IMR-90 (cell line): Measurements from ENCODE around the gene RND3. TPM values are rescaled to one million over a fixed set of nuclear protein-coding genes. Genes with fewer than 3 reads are reported as not detected.

Experiments
- ATAC-seq: fragments of 200-7000 bp; cut with Tn5 transposase; 2 replicates; pipeline ENCODE4 v1.9.1; 2020; ENCODE audit warnings: low read depth, mild to moderate bottlenecking, moderate library complexity
- BruUV-seq: library from RNA; stranded (reverse); fragments of 400-500 nt; replicated peaks from 2 replicates; lab custom pipeline; 2021; lab: Mats Ljungman, UMichigan
- CTCF ChIA-PET: fragments of 300-600 bp; formaldehyde crosslinking; extraction: SDS; loops from one replicate; lab custom pipeline; 2021; ENCODE audit warnings: antibody characterized with exemption; lab: Yijun Ruan, JAX
- POLR2A ChIA-PET: fragments of 300-600 bp; sonication (Branson Sonifier 250); formaldehyde crosslinking; loops from one replicate; lab custom pipeline; 2022; ENCODE audit warnings: antibody characterized with exemption; ENCODE audit not compliant: unreplicated experiment; lab: Charles Lee
- DNase-seq: peaks from one replicate; pipeline ENCODE4 v3.0.0; 2013
- H2AFZ ChIP-seq: replicated peaks from 2 replicates; pipeline ENCODE3; 2013; ENCODE audit warnings: low read length, mild to moderate bottlenecking; ENCODE audit not compliant: poor library complexity
- H2AK5ac ChIP-seq: 2 replicates; pipeline ENCODE4 v1.6.1; 2013; ENCODE audit warnings: low read depth, low read length, inconsistent platforms
- H2AK9ac ChIP-seq: replicated peaks from 2 replicates; pipeline ENCODE3; 2013; ENCODE audit warnings: mild to moderate bottlenecking, low read depth, low read length, moderate library complexity; ENCODE audit not compliant: poor library complexity
- H2BK120ac ChIP-seq: 2 replicates; pipeline ENCODE4 v1.6.1; 2013; ENCODE audit warnings: low read depth, low read length, inconsistent platforms
- H2BK15ac ChIP-seq: 3 replicates; pipeline ENCODE4 v1.6.1; 2013; ENCODE audit warnings: low read depth, low read length, inconsistent platforms
- H2BK20ac ChIP-seq: 2 replicates; pipeline ENCODE4 v1.6.1; 2013; ENCODE audit warnings: low read depth, mild to moderate bottlenecking, inconsistent platforms, low read length, moderate library complexity
- H2BK5ac ChIP-seq: 2 replicates; pipeline ENCODE4 v1.6.1; 2013; ENCODE audit warnings: mild to moderate bottlenecking, low read depth, low read length, inconsistent platforms; ENCODE audit not compliant: poor library complexity, severe bottlenecking
- H3K14ac ChIP-seq: replicated peaks from 2 replicates; pipeline ENCODE4 v1.6.1; 2013; ENCODE audit warnings: low read depth, low read length, inconsistent platforms
- H3K18ac ChIP-seq: 2 replicates; pipeline ENCODE4 v1.6.1; 2013; ENCODE audit warnings: low read depth, low read length, control low read depth
- H3K23ac ChIP-seq: 2 replicates; pipeline ENCODE4 v1.6.1; 2013; ENCODE audit warnings: low read depth, low read length, inconsistent platforms
- H3K27ac ChIP-seq: 2 replicates; pipeline ENCODE4 v1.5.1; 2013; ENCODE audit warnings: mild to moderate bottlenecking, control low read depth, low read length; ENCODE audit not compliant: insufficient read depth
- H3K27me3 ChIP-seq: 2 replicates; pipeline ENCODE4 v1.6.1; 2013; ENCODE audit warnings: low read length; ENCODE audit not compliant: control insufficient read depth, insufficient read depth
- H3K36me3 ChIP-seq: 2 replicates; pipeline ENCODE4 v1.6.1; 2013; ENCODE audit warnings: low read length, mixed read lengths; ENCODE audit not compliant: control insufficient read depth, insufficient read depth
- H3K4ac ChIP-seq: 2 replicates; pipeline ENCODE4 v1.6.1; 2013; ENCODE audit warnings: low read depth, low read length, inconsistent platforms
- H3K4me1 ChIP-seq: 2 replicates; pipeline ENCODE4 v1.6.1; 2013; ENCODE audit warnings: low read length, mixed read lengths; ENCODE audit not compliant: control insufficient read depth, insufficient read depth
- H3K4me2 ChIP-seq: 2 replicates; pipeline ENCODE4 v1.6.1; 2013; ENCODE audit warnings: low read depth, mild to moderate bottlenecking, control low read depth, low read length, moderate library complexity
- H3K4me3 ChIP-seq: 2 replicates; pipeline ENCODE4 v1.5.1; 2013; ENCODE audit warnings: low read depth, mild to moderate bottlenecking, control low read depth, low read length, moderate library complexity; ENCODE audit not compliant: insufficient read depth
- H3K56ac ChIP-seq: 2 replicates; pipeline ENCODE4 v1.6.1; 2013; ENCODE audit warnings: low read length, inconsistent platforms; ENCODE audit not compliant: insufficient read depth; ENCODE audit errors: extremely low read depth
- H3K79me1 ChIP-seq, 2 experiments: 2 replicates each; pipeline ENCODE4 v1.6.1; 2013; ENCODE audit warnings: low read length in 2 of 2, inconsistent platforms in 1 of 2, low read depth in 1 of 2
- H3K9ac ChIP-seq: 2 replicates; pipeline ENCODE4 v1.6.1; 2013; ENCODE audit warnings: low read depth, low read length, control low read depth
- H3K9me1 ChIP-seq: 2 replicates; pipeline ENCODE4 v1.6.1; 2013; ENCODE audit warnings: low read length, inconsistent platforms; ENCODE audit not compliant: insufficient read depth
- H3K9me3 ChIP-seq: 2 replicates; pipeline ENCODE4 v1.6.1; 2013; ENCODE audit warnings: low read length; ENCODE audit not compliant: control insufficient read depth, insufficient read depth
- H4K20me1 ChIP-seq: 2 replicates; pipeline ENCODE4 v1.6.1; 2013; ENCODE audit warnings: low read length, inconsistent platforms; ENCODE audit not compliant: insufficient read depth
- H4K5ac ChIP-seq: 2 replicates; pipeline ENCODE4 v1.6.1; 2013; ENCODE audit warnings: mild to moderate bottlenecking, low read depth, low read length, control low read depth
- H4K8ac ChIP-seq, 2 experiments: 2 replicates each; pipeline ENCODE4 v1.6.1; 2013; ENCODE audit warnings: low read depth in 2 of 2, low read length in 2 of 2, control low read depth in 1 of 2, inconsistent platforms in 1 of 2
- H4K91ac ChIP-seq: 2 replicates; pipeline ENCODE4 v1.6.1; 2013; ENCODE audit warnings: low read depth, low read length, inconsistent platforms; ENCODE audit not compliant: insufficient read depth
- CTCF ChIP-seq: conservative IDR thresholded peaks from 2 replicates; pipeline ENCODE4 v1.5.1; 2012; ENCODE audit warnings: mild to moderate bottlenecking, low read depth, low read length, improper control_type of control experiment
- FOS ChIP-seq: fragments of 150-350 bp; IDR thresholded peaks from 2 replicates; pipeline ENCODE4 v1.6.1; 2016; ENCODE audit warnings: low read depth, low read length
- NFE2L2 ChIP-seq: fragments of 150-350 bp; IDR thresholded peaks from 2 replicates; pipeline ENCODE4 v1.6.1; 2016; ENCODE audit warnings: low read depth, mild to moderate bottlenecking, low read length
- WGBS, 2 experiments: methylation state at CpG; one replicate each; pipeline versions ENCODE4 v1.1.5 to v1.1.7; 2013; ENCODE audit warnings: missing lambda C conversion rate in 2 of 2; ENCODE audit not compliant: insufficient read length in 1 of 2; ENCODE audit errors: extremely low coverage in 2 of 2; 5-methylcytosine and 5-hydroxymethylcytosine counted together
- dilution Hi-C: fragments of 300-500 bp; cut with HindIII; formaldehyde crosslinking; loops from one replicate; pipeline ENCODE4 v1.14.3; 2018; ENCODE audit warnings: low sequenced_read_pairs; ENCODE audit not compliant: unreplicated experiment
- in situ Hi-C: fragments of 300-500 bp; cut with MboI; formaldehyde crosslinking; loops from 3 replicates; pipeline ENCODE4 v1.14.3; 2019; ENCODE audit warnings: low sequenced_read_pairs, inconsistent platforms, mixed read lengths
- intact Hi-C: fragments of 100-400 bp; cut with micrococcal nuclease; formaldehyde crosslinking; loops from 2 replicates; pipeline ENCODE4 v1.10.0; 2022
- polyA plus RNA-seq, 3 experiments: library from polyadenylated mRNA; depleted of rRNA; stranded (reverse); fragments of >200 nt; gene quantifications; 2 replicates each; pipeline ENCODE4 v1.2.3, GENCODE V29; 2012; ENCODE audit warnings: low replicate concordance in 1 of 3
- total RNA-seq: library from RNA; depleted of rRNA; stranded (reverse); fragments of >200 nt; gene quantifications from 2 replicates; pipeline ENCODE4 v1.2.3, GENCODE V29; 2012

RND3 gene
- total and polyA plus RNA-seq, 2 of the 4 experiments (the other 2 are of a cell fraction): 111 to 449 TPM

- Histone ChIP-seq H3K4me3 (no peak overlapping the region), H3K9me1 (peaks cover 7% of the 10 kb centered on the region), H4K91ac (peak overlapping the region; percentile 22), H3K14ac (peak overlapping the region; percentile 33; the same call in 1 of the 2 replicates), H3K4ac (peak overlapping the region; percentile 74), H3K4me1 (peaks cover 6% of the 10 kb centered on the region), H3K36me3 (peaks cover 14% of the 10 kb centered on the region), H3K9ac (no peak overlapping the region), H3K56ac (0 out of 2 replicates have a peak overlapping the region, but pooled peaks have one; percentile 9), H3K27me3 (no peaks in the 10 kb centered on the region), H2BK20ac (peak overlapping the region; percentile 84), H3K4me2 (no peak overlapping the region), H4K8ac (peak overlapping the region in 1 of 2 experiments; percentile 23; a peak in 1 of 4 replicates), H2AK9ac (no peak overlapping the region), H4K5ac (peak overlapping the region; percentile 18; the same call in 1 of the 2 replicates), H2BK5ac (no peak overlapping the region), H2AFZ (no peak overlapping the region), H2AK5ac (peak overlapping the region; percentile 88), H2BK120ac (peak overlapping the region; percentile 71), H2BK15ac (peak overlapping the region; percentile 36; the same call in 2 of the 3 replicates), H3K9me3 (no peaks in the 10 kb centered on the region), H3K23ac (0 out of 2 replicates have a peak overlapping the region, but pooled peaks have one; percentile 37), H4K20me1 (peaks cover 20% of the 10 kb centered on the region), H3K18ac (peak overlapping the region; percentile 60; the same call in 1 of the 2 replicates), H3K79me1 (peaks cover 34 to 45% of the 10 kb centered on the region in 2 experiments), H3K27ac (no peak overlapping the region)
- intact Hi-C loops (loop anchor here (10.0 kb wide), 1 partner anchor 384 kb away; no protein-coding TSS in a partner anchor), in situ Hi-C loops (loop anchor here (5.0 to 10.0 kb wide), 2 partner anchors 102 to 544 kb away; no protein-coding TSS in a partner anchor), dilution Hi-C loops (no loop called here)
- no CpG with 5 or more reads among the region's 6 CpGs for WGBS, 2 experiments
- ChIA-PET CTCF (no interaction called here), POLR2A (no interaction called here)
- no peak for DNase-seq
- ATAC-seq: no peak
- TF ChIP-seq CTCF (no peak), FOS (no peak), NFE2L2 (no peak)
- no TSS peak for BruUV-seq
These were observed 3.0 kb upstream of the RND3 start for GRCh38 chr2:150490466-150490865.
